Lower lobe of right lung (tissue), 2 donors: ENCODE measurements around the gene BRD3OS. TPM values are rescaled to one million over a fixed set of nuclear protein-coding genes. Genes with fewer than 3 reads are reported as not detected.

Experiments
- ATAC-seq, 2 donors: fragments of 200-7000 bp; cut with Tn5 transposase; one replicate each; pipeline ENCODE4 v1.9.1; 2020 to 2022; ENCODE audit warnings: mild to moderate bottlenecking in 2 of 2, moderate library complexity in 2 of 2
- DNase-seq: peaks from one replicate; pipeline ENCODE4 v3.0.0-alpha.2; 2020
- H3K27ac ChIP-seq: fragments of 200-600 bp; one replicate; pipeline ENCODE4 v1.8.0; 2022
- H3K27me3 ChIP-seq: fragments of 200-600 bp; one replicate; pipeline ENCODE4 v1.8.0; 2022; ENCODE audit warnings: low read depth
- H3K36me3 ChIP-seq: fragments of 200-600 bp; one replicate; pipeline ENCODE4 v1.8.0; 2022; ENCODE audit warnings: mild to moderate bottlenecking
- H3K4me1 ChIP-seq: fragments of 200-600 bp; one replicate; pipeline ENCODE4 v1.8.0; 2022
- H3K4me3 ChIP-seq: fragments of 200-600 bp; one replicate; pipeline ENCODE4 v1.8.0; 2022; ENCODE audit warnings: mild to moderate bottlenecking
- H3K9me3 ChIP-seq: fragments of 200-600 bp; one replicate; pipeline ENCODE4 v1.8.0; 2022
- intact Hi-C: fragments of 100-400 bp; cut with DNase I; formaldehyde crosslinking; loops from one replicate; pipeline ENCODE4 v1.11.0; 2022
- total RNA-seq: library from RNA; stranded (reverse); fragmentation: NEBNext Ultra II Directional; extraction: Animal tissue kit (Norgen Biotek cat#: 25700); gene quantifications from one replicate; pipeline ENCODE4 v1.2.1, GENCODE V29; 2021
- TF ChIP-seq, protein P1 (sequence below): fragments of 200-600 bp; IDR thresholded peaks from one replicate; pipeline ENCODE4 v1.8.0; 2022; ENCODE audit warnings: antibody characterized with exemption, mild to moderate bottlenecking
- donor health status: DM: no; HTN: yes; CAD: no; lungs with severe emphysema.

BRD3OS gene
- total RNA-seq, 1 donor from 2014 or later = 15.6 TPM

DNA sequence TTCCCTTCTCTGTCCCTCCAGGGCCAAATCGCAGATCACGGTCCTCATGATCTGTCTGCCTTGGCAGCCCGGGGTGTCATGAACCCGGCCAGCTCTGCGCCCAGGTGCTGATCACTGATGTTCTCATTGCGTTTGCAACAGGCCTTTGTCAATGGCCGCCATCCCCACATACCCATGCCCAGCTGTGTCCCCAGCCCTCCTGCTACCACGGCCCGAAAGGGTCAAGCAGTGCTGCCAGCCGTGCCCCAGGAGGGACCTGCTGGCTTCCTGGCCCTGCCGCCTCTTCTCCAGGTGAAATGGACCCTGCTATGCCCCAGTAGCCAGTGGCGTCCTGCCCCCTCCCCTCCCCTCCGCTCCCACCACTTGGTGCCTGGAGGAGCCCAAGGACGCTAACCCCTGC is 20.4 kb upstream of the BRD3OS start:
- Histone ChIP-seq H3K27me3 (no peaks in the 10 kb centered on the region), H3K36me3 (no peaks in the 10 kb centered on the region), H3K27ac (no peak overlapping the region), H3K4me3 (no peak overlapping the region), H3K4me1 (no peaks in the 10 kb centered on the region), H3K9me3 (no peaks in the 10 kb centered on the region)
- DNase-seq (no peak), ATAC-seq (no peak)
- intact Hi-C loops = no loop called here
- TF ChIP-seq, protein P1, sequence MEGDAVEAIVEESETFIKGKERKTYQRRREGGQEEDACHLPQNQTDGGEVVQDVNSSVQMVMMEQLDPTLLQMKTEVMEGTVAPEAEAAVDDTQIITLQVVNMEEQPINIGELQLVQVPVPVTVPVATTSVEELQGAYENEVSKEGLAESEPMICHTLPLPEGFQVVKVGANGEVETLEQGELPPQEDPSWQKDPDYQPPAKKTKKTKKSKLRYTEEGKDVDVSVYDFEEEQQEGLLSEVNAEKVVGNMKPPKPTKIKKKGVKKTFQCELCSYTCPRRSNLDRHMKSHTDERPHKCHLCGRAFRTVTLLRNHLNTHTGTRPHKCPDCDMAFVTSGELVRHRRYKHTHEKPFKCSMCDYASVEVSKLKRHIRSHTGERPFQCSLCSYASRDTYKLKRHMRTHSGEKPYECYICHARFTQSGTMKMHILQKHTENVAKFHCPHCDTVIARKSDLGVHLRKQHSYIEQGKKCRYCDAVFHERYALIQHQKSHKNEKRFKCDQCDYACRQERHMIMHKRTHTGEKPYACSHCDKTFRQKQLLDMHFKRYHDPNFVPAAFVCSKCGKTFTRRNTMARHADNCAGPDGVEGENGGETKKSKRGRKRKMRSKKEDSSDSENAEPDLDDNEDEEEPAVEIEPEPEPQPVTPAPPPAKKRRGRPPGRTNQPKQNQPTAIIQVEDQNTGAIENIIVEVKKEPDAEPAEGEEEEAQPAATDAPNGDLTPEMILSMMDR = no peak

DNA sequence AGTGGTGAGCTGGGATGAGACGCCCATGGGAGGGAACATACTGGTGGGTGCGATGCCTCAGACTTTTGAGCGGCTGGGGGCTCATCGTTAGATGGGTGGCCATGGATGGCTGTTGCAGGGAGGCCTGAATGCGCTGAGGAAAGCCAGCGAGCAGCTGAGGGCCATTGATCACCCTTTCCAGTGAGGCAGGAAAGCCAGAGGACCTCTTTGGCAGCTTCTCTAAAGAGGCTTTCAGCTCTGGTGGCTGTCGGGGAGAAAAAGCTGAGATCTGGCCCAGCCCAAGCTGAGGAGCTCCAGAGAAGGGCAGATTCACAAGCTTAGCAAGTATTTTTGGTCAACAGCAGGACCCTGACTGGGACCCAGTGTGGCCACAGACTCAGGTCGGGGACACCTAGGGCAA is 19.9 kb upstream of the BRD3OS start:
- H3K4me3 ChIP-seq = no peak overlapping the region
- no peaks in the 10 kb centered on the region for H3K27me3 ChIP-seq
- H3K36me3 ChIP-seq = no peaks in the 10 kb centered on the region
- ATAC-seq = no peak
- no peaks in the 10 kb centered on the region for H3K4me1 ChIP-seq
- TF ChIP-seq, protein P1 = no peak
- intact Hi-C loops = no loop called here
- H3K27ac ChIP-seq = no peak overlapping the region
- no peaks in the 10 kb centered on the region for H3K9me3 ChIP-seq
- no peak for DNase-seq

DNA sequence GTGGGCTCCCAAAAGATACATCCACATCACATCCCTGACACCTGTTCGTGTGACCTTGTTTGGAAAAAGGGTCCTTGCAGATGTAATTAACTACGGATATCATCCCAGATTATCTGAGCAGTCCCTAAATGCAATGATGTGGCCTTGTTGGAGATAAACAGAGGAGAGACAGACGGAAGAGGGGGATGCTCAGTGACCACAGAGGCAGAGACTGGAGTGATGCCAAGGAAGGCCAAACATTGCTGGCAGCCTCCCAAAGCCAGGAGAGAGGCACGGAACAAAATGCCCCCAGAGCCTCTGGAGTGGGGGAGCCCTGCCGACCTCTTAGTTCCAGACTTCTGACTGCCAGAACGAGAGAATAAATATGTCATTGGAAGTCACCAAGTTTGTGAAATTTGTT is 18.1 kb upstream of the BRD3OS start:
- TF ChIP-seq, protein P1 = no peak
- ATAC-seq (no peak), DNase-seq (no peak)
- no peak overlapping the region for H3K27ac ChIP-seq
- no peaks in the 10 kb centered on the region for H3K4me1 ChIP-seq
- no peak overlapping the region for H3K4me3 ChIP-seq
- intact Hi-C loops = no loop called here
- no peaks in the 10 kb centered on the region for H3K9me3 ChIP-seq
- H3K36me3 ChIP-seq = no peaks in the 10 kb centered on the region
- H3K27me3 ChIP-seq = no peaks in the 10 kb centered on the region

DNA sequence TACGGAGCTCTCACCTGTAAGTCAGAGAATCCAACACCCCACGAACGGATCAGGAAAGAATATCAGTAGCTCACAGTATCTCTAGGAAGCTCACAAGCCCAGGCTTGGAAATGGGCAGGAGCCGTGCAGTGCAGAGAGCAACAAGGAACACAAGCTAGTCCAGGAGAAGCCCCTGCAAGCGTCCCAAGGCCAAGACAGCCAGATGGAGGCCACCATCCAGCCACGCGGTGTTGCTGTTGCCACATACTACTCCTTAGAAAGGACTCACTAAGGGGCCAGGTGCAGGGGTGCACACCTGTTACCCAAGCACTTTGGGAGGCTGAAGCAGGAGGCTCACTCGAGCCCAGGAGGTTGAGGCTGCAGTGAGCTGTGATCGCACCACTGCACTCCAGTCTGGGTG is 17.7 kb upstream of the BRD3OS start:
- no peak for ATAC-seq
- intact Hi-C loops = no loop called here
- no peaks in the 10 kb centered on the region for H3K4me1 ChIP-seq
- DNase-seq = no peak
- TF ChIP-seq, protein P1 = no peak
- no peak overlapping the region for H3K4me3 ChIP-seq
- no peak overlapping the region for H3K27ac ChIP-seq
- no peaks in the 10 kb centered on the region for H3K9me3 ChIP-seq
- no peaks in the 10 kb centered on the region for H3K36me3 ChIP-seq
- no peaks in the 10 kb centered on the region for H3K27me3 ChIP-seq

DNA sequence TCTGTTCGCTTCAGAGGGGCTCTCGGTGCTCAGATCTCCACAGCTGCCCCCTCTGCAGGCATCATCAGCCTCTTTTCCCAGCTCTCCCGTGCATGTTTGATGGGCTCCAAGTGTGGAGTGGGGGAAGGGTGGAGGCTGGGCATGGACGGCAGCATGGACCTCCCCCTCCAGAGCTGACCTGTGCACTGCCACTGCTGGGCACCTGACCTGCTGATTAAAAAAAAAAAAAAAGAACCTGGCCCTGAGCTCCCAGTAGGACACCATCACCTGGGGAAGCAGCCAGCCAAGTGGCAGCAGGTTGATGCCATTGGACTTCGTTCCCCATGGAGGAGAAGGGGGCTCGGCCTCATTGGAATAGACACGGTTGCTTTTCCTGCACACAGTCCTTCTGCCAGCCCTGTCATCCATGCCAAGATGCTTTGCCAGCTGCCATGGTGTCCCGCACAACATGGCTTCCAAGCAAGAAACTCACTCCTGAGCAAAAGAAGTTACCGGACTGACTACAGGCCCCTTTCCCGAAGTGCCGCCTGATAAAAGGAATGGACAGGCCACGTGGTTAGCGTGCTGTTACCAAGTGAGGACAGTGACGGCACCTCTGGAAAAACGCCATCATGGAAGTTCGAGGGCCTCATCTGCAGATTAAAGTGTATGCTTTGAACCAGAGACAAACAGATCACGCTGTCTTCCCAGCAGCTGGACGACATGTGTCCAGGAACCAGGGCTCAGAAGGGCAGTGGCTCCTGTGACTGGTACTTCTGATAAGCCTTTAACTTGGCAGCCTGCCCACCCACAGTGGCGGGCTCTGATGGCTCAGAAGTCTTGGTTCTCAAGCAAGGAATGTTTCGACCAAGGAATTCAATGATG is 14.7 kb upstream of the BRD3OS start:
- Histone ChIP-seq H3K9me3 (no peaks in the 10 kb centered on the region), H3K27ac (no peak overlapping the region), H3K4me3 (no peak overlapping the region), H3K4me1 (no peaks in the 10 kb centered on the region), H3K36me3 (no peaks in the 10 kb centered on the region), H3K27me3 (no peaks in the 10 kb centered on the region)
- no peak for DNase-seq
- TF ChIP-seq, protein P1 = no peak
- no peak for ATAC-seq
- intact Hi-C loops = no loop called here
